Uterus (tissue), 2 donors: Measurements from ENCODE around the gene SGCE.

Experiments
- POLR2A ChIP-seq, 2 donors: fragments of 450-650 bp; IDR thresholded peaks; one replicate each; pipeline ENCODE4 v1.6.1; 2016; ENCODE audit warnings: antibody characterized with exemption in 2 of 2, mild to moderate bottlenecking in 1 of 2, moderate library complexity in 1 of 2
- TF ChIP-seq, protein P1 (sequence below), 4 experiments: fragments of 200-600 bp in 2 of 4; fragments of 450-650 bp in 2 of 4; sonication (generic) in 2 of 4; IDR thresholded peaks; one replicate each; pipeline ENCODE4 v1.5.1; 2016 to 2019; ENCODE audit warnings: antibody characterized with exemption in 4 of 4, mild to moderate bottlenecking in 2 of 4, moderate library complexity in 1 of 4

DNA sequence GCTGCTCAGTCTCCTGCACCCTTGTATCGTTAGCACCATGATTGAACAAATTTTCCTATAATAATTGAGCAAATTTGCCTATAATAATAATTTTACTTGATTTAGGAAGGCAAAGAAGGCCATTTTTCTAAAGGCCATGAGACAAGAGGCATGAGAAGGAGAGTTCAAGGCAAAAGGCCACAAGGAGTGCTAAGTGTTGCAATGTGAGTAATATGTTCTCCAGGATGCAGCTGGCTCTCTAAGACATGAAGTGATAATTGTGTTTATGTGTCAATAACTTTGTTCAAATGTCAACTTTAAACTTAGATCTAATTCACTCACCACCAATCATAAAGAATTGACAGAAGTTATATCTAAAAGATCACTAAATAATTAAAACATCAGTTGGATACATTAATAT is 53.8 kb downstream of the SGCE start:
- TF ChIP-seq, protein P1, sequence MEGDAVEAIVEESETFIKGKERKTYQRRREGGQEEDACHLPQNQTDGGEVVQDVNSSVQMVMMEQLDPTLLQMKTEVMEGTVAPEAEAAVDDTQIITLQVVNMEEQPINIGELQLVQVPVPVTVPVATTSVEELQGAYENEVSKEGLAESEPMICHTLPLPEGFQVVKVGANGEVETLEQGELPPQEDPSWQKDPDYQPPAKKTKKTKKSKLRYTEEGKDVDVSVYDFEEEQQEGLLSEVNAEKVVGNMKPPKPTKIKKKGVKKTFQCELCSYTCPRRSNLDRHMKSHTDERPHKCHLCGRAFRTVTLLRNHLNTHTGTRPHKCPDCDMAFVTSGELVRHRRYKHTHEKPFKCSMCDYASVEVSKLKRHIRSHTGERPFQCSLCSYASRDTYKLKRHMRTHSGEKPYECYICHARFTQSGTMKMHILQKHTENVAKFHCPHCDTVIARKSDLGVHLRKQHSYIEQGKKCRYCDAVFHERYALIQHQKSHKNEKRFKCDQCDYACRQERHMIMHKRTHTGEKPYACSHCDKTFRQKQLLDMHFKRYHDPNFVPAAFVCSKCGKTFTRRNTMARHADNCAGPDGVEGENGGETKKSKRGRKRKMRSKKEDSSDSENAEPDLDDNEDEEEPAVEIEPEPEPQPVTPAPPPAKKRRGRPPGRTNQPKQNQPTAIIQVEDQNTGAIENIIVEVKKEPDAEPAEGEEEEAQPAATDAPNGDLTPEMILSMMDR (IDR thresholded peaks at IDR 0.05): no peak
- no peak for TF ChIP-seq POLR2A (IDR thresholded peaks at IDR 0.05)
